Testis (tissue), 3 donors: ENCODE measurements around the gene CAMTA1. TPM values are rescaled to one million over a fixed set of nuclear protein-coding genes. Genes with fewer than 3 reads are reported as not detected.

Source experiments
- DNase-seq: peaks from one replicate; pipeline ENCODE4 v3.0.0-alpha.2; 2019
- H3K27ac ChIP-seq, 2 donors: fragments of 200-600 bp; sonication (generic); one replicate each; pipeline ENCODE4 v1.5.1; 2019
- H3K27me3 ChIP-seq: fragments of 200-600 bp; sonication (generic); one replicate; pipeline ENCODE4 v1.5.1; 2019
- H3K36me3 ChIP-seq: fragments of 200-600 bp; sonication (generic); one replicate; pipeline ENCODE4 v1.5.1; 2017; ENCODE audit warnings: low read depth; ENCODE audit errors: missing control alignments
- H3K4me1 ChIP-seq: fragments of 200-600 bp; sonication (generic); one replicate; pipeline ENCODE4 v1.5.1; 2019
- H3K4me3 ChIP-seq, 2 donors: fragments of 200-600 bp; sonication (generic); one replicate each; pipeline ENCODE4 v1.5.1; 2017 to 2019
- H3K9me3 ChIP-seq: fragments of 200-600 bp; sonication (generic); one replicate; pipeline ENCODE4 v1.5.1; 2017
- CTCF ChIP-seq, 3 experiments: fragments of 450-650 bp in 2 of 3; fragments of 200-600 bp in 1 of 3; sonication (generic) in 1 of 3; IDR thresholded peaks; one replicate each; pipeline ENCODE4 v1.5.1; 2016 to 2019; ENCODE audit warnings: antibody characterized with exemption in 3 of 3, mild to moderate bottlenecking in 2 of 3, moderate library complexity in 1 of 3
- POLR2A ChIP-seq: fragments of 450-650 bp; IDR thresholded peaks from one replicate; pipeline ENCODE4 v1.6.1; 2017; ENCODE audit warnings: antibody characterized with exemption, mild to moderate bottlenecking, moderate library complexity
- WGBS, 2 donors: methylation state at CpG; one replicate each; pipeline ENCODE4 v1.1.5; 2018; 5-methylcytosine and 5-hydroxymethylcytosine counted together
- intact Hi-C: fragments of 100-400 bp; cut with DNase I; formaldehyde crosslinking; loops from one replicate; pipeline ENCODE4 v1.15.1; 2023; ENCODE audit warnings: low total_unique reads
- polyA plus RNA-seq: library from polyadenylated mRNA; stranded (reverse); fragments of 350-450 nt; fragmentation: Illumina TruSeq; extraction: RNeasy Lipid Tissue Mini Kit (QIAGEN cat#74804); gene quantifications from one replicate; pipeline ENCODE4 v1.2.3, GENCODE V29; 2014; ENCODE audit warnings: low read depth, low replicate concordance; ENCODE audit not compliant: insufficient read depth
- total RNA-seq, 2 donors: library from RNA; depleted of rRNA; stranded (reverse); fragments of >200 nt; gene quantifications; one replicate each; pipeline ENCODE4 v1.2.3, GENCODE V29; 2016

Gene CAMTA1
- total and polyA plus RNA-seq, 3 donors from 2014 or later = 116 to 158 (median 119) TPM

DNA sequence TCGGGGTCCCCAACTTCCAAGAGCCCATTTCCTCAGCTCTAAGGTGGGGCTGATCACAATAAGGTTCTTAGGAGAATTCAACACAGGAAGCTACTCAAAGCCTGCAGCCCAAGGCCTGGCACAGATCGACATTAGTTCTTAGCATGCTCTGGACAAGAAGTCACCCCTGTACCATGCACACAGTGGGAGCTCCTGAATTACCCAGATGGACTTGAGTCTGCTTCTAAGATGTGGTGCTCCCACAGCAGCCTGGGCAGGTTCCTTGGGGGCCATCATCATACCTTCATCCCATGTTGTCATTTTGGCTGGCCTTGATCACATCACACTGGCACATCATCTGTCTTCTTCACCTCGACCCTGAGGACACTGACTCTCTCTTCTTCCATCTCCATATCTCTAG, 832.6 kb downstream of the CAMTA1 start:
- no peak for TF ChIP-seq CTCF (IDR thresholded peaks at IDR 0.05)
- TF ChIP-seq POLR2A = no peak
- H3K4me3 ChIP-seq = no peak overlapping the region
- no peaks in the 10 kb centered on the region for H3K27me3 ChIP-seq
- no peaks in the 10 kb centered on the region for H3K36me3 ChIP-seq
- H3K4me1 ChIP-seq = peaks cover 11% of the 10 kb centered on the region
- no peak overlapping the region for H3K27ac ChIP-seq
- no peaks in the 10 kb centered on the region for H3K9me3 ChIP-seq
- DNase-seq = no peak
- intact Hi-C loops = no loop called here
- 91 to 96% methylated on average over 3 of the region's 3 CpGs for WGBS, 2 donors

DNA sequence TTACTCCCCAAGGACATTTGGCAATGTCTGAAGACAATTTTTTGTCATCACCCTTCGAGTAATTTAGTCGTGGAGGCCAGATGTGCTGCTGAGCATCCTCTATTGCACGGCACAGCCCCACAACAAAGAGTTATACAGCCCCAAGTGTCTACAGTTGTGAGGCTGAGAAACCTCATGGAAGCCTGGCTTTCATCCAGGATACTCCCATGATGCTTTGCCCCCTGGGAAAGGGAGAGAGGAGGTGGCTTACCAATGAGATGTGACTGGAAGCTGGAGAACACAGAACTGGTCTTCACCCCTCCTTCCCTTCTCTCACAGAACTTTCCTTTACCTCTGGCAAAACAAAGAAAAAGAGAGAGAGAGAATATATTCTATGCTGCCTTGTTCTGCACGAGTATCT, 834.9 kb downstream of the CAMTA1 start:
- 73 to 84% methylated on average over 4 of the region's 4 CpGs for WGBS, 2 donors
- Histone ChIP-seq H3K4me3 (no peak overlapping the region), H3K27ac (no peak overlapping the region), H3K4me1 (peaks cover 11% of the 10 kb centered on the region), H3K9me3 (no peaks in the 10 kb centered on the region), H3K27me3 (no peaks in the 10 kb centered on the region), H3K36me3 (no peaks in the 10 kb centered on the region)
- intact Hi-C loops = no loop called here
- TF ChIP-seq CTCF (IDR thresholded peaks at IDR 0.05) (no peak), POLR2A (no peak)
- DNase-seq = no peak

- no peak overlapping the region for H3K27ac ChIP-seq
- peak; percentile 50 for DNase-seq
- 53 to 61% methylated on average over 24 of the region's 24 CpGs for WGBS, 2 donors
- H3K4me1 ChIP-seq = peaks cover 8% of the 10 kb centered on the region
- no peaks in the 10 kb centered on the region for H3K27me3 ChIP-seq
- TF ChIP-seq POLR2A (no peak), CTCF (IDR thresholded peaks at IDR 0.05) (no peak)
- no peaks in the 10 kb centered on the region for H3K36me3 ChIP-seq
- intact Hi-C loops = no loop called here
- H3K4me3 ChIP-seq = no peak overlapping the region
- no peaks in the 10 kb centered on the region for H3K9me3 ChIP-seq
Observed at GRCh38 chr1:7621334-7622219, 836.3 kb downstream of the CAMTA1 start.

- H3K4me1 ChIP-seq = peaks cover 4% of the 10 kb centered on the region
- intact Hi-C loops = no loop called here
- DNase-seq = no peak
Observed at GRCh38 chr1:7623842-7624241, 838.6 kb downstream of the CAMTA1 start.

GRCh38 chr1:7624791-7625355, 839.6 kb downstream of the CAMTA1 start:
- no peak overlapping the region for H3K4me3 ChIP-seq
- TF ChIP-seq CTCF (IDR thresholded peaks at IDR 0.05) = no peak
- TF ChIP-seq POLR2A = no peak
- H3K36me3 ChIP-seq = no peaks in the 10 kb centered on the region
- no peak overlapping the region for H3K27ac ChIP-seq
- H3K4me1 ChIP-seq = peaks cover 4% of the 10 kb centered on the region
- H3K27me3 ChIP-seq = no peaks in the 10 kb centered on the region
- intact Hi-C loops = no loop called here
- DNase-seq = no peak
- H3K9me3 ChIP-seq = no peaks in the 10 kb centered on the region
- 81 to 84% methylated on average over 7 of the region's 7 CpGs for WGBS, 2 donors

More at GRCh38 chr1:7623842-7624241, 838.6 kb downstream of the CAMTA1 start:
- Histone ChIP-seq H3K36me3 (no peaks in the 10 kb centered on the region), H3K27ac (no peak overlapping the region), H3K4me3 (no peak overlapping the region), H3K27me3 (no peaks in the 10 kb centered on the region), H3K9me3 (no peaks in the 10 kb centered on the region)
- no peak for TF ChIP-seq POLR2A
- 81 to 94% methylated on average over 8 of the region's 8 CpGs for WGBS, 2 donors
